Large intestine (tissue), 3 donors: ENCODE results near the gene FIZ1. TPM values are rescaled to one million over a fixed set of nuclear protein-coding genes. Genes with fewer than 3 reads are reported as not detected.
"Not testable (repeated sequence)": the region's sequence is repeated elsewhere in the genome, so short reads cannot be mapped to it uniquely, and the experiment has no call there.

Source experiments
- DNase-seq, 2 donors: peaks; one replicate each; pipeline versions ENCODE4 v3.0.0 to v3.0.0-alpha.2; 2013
- H3K27ac ChIP-seq: one replicate; pipeline ENCODE4 v1.5.1; 2013; ENCODE audit warnings: low read length
- H3K27me3 ChIP-seq: 2 replicates; pipeline ENCODE4 v1.6.1; 2013; ENCODE audit warnings: low read length; ENCODE audit not compliant: control insufficient read depth, insufficient read depth
- H3K36me3 ChIP-seq: 2 replicates; pipeline ENCODE4 v1.6.1; 2013; ENCODE audit warnings: low read length; ENCODE audit not compliant: control insufficient read depth, insufficient read depth
- H3K4me1 ChIP-seq: one replicate; pipeline ENCODE4 v1.6.1; 2013; ENCODE audit warnings: low read length; ENCODE audit not compliant: control insufficient read depth, insufficient read depth
- H3K4me3 ChIP-seq: one replicate; pipeline ENCODE4 v1.5.1; 2013; ENCODE audit warnings: low read length
- H3K9me3 ChIP-seq: one replicate; pipeline ENCODE4 v1.6.1; 2013; ENCODE audit warnings: mild to moderate bottlenecking, low read depth, low read length, moderate library complexity; ENCODE audit not compliant: control insufficient read depth
- WGBS: methylation state at CpG from one replicate; pipeline ENCODE4 v1.1.5; 2013; ENCODE audit warnings: low lambda C conversion rate; ENCODE audit not compliant: insufficient coverage; 5-methylcytosine and 5-hydroxymethylcytosine counted together
- polyA plus RNA-seq: library from polyadenylated mRNA; unstranded; fragments of 120-200 nt; gene quantifications from one replicate; pipeline ENCODE4 v1.2.1, GENCODE V29; 2013

FIZ1 gene
- polyA plus RNA-seq, 1 donor: 13.9 TPM

DNA sequence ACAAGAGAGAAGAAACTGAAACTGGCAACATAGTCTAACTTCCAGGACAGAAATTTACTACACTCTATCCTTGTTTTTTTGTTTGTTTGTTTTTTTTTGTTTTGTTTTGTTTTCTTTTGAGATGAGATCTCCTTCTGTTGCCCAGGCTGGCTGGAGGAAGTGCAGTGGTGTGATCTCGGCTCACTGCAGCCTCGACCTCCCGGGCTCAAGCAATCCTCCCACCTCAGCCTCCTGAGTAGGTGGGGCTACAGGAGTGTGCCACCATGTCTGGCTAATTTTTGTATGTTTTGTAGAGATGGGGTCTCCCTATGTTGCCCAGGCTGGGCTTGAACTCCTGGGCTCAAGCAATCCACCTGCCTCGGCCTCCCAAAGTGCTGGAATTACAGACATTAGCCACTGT, 17.0 kb downstream of the FIZ1 start:
- Histone ChIP-seq H3K4me1 (peaks cover 30% of the 10 kb centered on the region), H3K27ac (peak overlapping the region; percentile 30)
- not testable (repeated sequence) for H3K36me3 ChIP-seq, H3K27me3 ChIP-seq, DNase-seq, H3K4me3 ChIP-seq, H3K9me3 ChIP-seq
- WGBS: no CpG with 5 or more reads among the region's 4 CpGs

DNA sequence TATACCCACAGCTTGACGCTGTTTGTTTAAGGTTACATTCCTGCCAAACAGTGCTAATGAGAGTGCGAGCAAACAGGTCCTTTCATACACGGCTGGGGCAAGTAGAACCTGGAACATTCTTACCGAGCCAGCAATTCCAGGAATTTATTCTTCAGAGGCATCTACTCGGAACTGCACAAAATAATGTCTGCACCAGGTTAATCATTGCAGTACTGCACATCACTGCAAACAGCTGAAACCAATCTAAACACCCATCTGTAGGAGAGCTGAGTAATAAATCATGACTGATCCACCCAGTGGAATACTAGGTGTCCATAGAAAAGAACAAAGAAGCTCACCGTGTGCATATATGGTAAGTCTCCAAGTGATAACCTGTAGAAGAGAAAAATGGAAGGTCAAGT, 17.5 kb downstream of the FIZ1 start:
- WGBS: 0% methylated on average over 1 of the region's 6 CpGs
- Histone ChIP-seq H3K4me1 (peaks cover 26% of the 10 kb centered on the region), H3K27ac (peak overlapping the region; percentile 30), H3K27me3 (no peaks in the 10 kb centered on the region), H3K9me3 (no peaks in the 10 kb centered on the region), H3K4me3 (peak overlapping the region; percentile 97), H3K36me3 (peaks cover 10% of the 10 kb centered on the region)
- DNase-seq: peak in 1 of 2 donors; percentile 54

DNA sequence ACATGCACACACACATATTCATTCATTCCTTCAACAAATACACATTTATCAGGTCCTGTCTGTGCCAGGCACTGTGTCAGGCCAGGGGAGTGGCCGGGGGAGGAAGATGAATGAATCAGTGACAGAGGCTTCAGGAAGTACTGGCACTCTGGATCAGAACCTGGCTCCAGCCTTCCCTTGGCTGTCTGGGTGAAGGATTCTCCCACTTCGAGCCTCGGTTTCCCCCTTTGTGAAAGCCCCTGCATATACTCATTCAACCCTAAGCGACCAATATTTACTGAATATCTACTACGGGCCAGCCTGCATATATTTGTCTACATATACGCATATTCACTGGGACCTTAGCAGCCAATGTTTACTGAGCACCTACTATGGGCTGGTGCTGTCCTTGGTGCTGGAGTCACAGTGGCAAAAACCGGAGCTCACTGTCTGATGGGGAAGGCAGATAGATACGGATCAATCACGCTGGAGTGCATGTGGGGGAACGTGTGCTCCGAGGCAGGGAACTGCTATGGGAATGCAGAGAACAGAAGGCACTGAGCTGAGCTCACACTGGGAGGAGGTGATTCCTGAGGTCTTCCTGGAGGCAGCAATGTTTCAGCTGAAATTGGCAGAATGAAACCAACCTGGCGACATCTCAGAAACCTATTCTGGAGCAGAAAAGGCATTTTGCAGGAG, 18.0 kb downstream of the FIZ1 start:
- Histone ChIP-seq H3K4me1 (peaks cover 22% of the 10 kb centered on the region), H3K27ac (peak overlapping the region; percentile 62), H3K36me3 (peaks cover 12% of the 10 kb centered on the region), H3K4me3 (peak overlapping the region; percentile 97), H3K27me3 (no peaks in the 10 kb centered on the region), H3K9me3 (no peaks in the 10 kb centered on the region)
- DNase-seq: no peak
- no CpG with 5 or more reads among the region's 12 CpGs for WGBS

DNA sequence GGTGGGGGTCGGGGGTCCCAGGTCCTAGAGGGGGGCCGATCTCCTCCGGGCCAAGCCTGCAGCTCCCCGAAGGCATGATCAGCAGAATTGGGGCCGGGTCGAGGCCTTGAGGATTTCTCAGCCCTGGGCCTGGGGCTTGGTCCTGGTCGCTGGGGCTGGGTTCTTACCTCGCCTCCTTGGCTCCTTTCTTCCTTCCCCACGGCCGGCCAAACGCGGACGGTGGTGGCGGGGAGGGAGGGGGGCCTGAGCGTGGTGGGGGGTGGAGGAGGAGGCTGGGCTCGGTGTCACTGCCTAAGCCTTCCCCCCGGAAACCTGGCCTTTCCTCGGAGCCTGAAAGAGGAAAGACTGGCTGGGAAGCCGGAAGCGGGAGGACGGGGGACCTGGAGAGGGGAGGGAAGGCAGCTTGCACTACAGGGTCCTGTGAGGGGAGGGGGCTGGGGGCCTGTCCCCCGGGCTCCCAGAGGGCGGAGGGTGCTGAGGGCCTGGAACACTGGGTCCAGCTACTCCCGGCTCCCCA, 18.6 kb downstream of the FIZ1 start, which contains the start of gene ZNF579:
ZNF579 (minus strand) TSS at position 221 of the 517 bp plus-strand sequence. CDS start 1,209 bp downstream, outside the sequence.
- no CpG with 5 or more reads among the region's 24 CpGs for WGBS
- Histone ChIP-seq H3K4me3 (peak within 1 kb of the TSS; percentile 97), H3K36me3 (peaks cover 12% of the 10 kb centered on the region), H3K9me3 (no peaks in the 10 kb centered on the region), H3K27me3 (no peaks in the 10 kb centered on the region), H3K4me1 (peaks cover 18% of the 10 kb centered on the region), H3K27ac (peak within 1 kb of the TSS; percentile 81)
- peak; percentile 74 to 88 for DNase-seq

DNA sequence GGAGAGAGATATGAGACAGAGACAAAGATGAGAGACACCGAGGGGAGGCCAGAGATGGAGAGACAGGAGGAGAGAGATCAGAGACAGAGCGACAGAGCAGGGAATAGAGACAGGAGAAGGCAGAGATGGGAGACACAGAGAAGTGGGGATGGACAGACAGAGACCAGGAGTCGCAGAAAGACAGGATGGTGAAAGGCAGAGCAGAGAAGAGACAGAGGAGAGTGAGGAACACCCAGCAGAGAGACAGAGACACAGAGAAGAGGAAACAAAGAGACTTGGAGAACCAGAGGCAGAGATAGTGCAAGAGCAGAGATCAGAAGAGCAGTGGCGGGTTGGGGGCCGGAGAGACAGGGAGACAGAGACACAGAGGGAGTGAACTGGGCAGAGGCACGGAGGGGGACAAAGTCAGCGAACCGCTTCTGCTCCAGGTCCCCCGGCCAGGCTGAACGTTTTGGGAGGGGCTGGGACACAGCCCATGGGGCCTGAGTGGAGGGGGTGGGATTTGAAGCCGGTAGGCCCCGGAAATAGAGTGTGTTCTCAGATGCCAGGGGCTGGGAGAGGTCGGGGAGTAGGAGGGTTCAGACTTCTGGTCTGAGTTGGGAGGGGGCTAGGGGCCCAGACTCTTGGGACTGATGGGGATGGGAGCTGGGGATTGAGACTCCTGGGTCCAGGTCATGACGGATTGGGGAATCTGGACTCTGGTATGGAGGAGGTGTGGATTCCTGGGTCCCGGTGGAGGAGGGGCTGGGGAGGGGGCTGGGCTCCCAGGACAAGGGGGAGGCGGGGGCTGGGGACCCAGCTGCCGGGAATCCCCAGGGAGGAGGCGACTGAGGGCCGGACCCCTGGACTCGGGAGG, 19.3 kb downstream of the FIZ1 start:
- peak in 1 of 2 donors; percentile 46 for DNase-seq
- H3K27ac ChIP-seq: peak overlapping the region; percentile 81
- H3K27me3 ChIP-seq: no peaks in the 10 kb centered on the region
- H3K9me3 ChIP-seq: no peaks in the 10 kb centered on the region
- H3K4me1 ChIP-seq: peaks cover 16% of the 10 kb centered on the region
- peak overlapping the region; percentile 97 for H3K4me3 ChIP-seq
- H3K36me3 ChIP-seq: peaks cover 12% of the 10 kb centered on the region
- WGBS: 66% methylated on average over 3 of the region's 20 CpGs

DNA sequence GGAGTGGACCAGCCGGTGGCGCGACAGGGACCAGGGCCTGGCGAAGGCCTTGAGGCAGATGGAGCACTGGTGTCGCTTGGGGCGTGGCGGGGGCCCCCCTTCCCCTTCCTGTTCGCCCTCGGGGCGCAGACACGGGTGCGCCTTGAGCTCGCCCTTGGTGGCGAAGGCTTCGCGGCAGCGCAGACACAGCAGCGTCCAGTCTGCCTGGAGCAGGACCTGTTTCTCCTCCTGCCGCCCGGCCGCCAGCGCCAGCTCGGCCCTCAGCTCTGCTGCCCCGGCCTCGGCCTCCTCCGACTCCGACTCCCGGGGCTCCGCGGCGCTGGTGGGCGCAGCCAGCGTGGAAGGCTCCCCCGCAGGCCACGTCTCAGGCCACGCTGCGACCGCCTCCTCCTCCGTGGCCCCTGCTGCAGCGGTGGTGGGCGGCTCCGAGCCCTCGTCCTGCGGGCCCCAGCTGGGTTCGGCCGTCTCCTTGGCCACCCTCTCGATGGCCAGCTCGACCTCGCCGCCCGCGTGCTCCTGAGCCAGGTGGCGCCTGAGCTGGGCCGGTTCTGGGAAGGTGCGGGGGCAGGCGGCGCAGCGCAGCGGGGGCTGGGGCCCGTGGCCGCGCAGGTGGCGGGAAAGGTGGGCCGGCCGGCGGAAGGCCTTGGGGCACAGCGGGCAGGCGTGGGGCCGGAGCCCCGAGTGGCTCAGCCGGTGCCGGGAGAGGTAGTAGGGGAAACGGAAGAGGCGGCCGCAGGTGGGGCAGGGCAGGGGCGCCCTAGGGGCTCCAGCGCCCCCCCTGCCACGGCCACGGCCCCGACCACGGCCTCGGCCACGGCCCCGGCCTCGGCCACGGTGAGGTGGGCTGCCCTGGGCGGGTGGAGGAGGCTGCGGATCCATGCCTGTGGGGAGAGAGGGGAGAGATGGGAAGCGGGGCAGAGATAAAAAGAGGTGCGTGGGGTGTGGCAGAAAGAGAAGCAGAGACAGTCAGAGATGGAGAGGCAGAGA, 20.3 kb downstream of the FIZ1 start:
- Histone ChIP-seq H3K36me3 (peaks cover 12% of the 10 kb centered on the region), H3K4me1 (peaks cover 16% of the 10 kb centered on the region), H3K27ac (no peak overlapping the region), H3K27me3 (no peaks in the 10 kb centered on the region), H3K9me3 (no peaks in the 10 kb centered on the region), H3K4me3 (peak overlapping the region; percentile 97)
- no peak for DNase-seq
- WGBS: 88% methylated on average over 8 of the region's 90 CpGs

DNA sequence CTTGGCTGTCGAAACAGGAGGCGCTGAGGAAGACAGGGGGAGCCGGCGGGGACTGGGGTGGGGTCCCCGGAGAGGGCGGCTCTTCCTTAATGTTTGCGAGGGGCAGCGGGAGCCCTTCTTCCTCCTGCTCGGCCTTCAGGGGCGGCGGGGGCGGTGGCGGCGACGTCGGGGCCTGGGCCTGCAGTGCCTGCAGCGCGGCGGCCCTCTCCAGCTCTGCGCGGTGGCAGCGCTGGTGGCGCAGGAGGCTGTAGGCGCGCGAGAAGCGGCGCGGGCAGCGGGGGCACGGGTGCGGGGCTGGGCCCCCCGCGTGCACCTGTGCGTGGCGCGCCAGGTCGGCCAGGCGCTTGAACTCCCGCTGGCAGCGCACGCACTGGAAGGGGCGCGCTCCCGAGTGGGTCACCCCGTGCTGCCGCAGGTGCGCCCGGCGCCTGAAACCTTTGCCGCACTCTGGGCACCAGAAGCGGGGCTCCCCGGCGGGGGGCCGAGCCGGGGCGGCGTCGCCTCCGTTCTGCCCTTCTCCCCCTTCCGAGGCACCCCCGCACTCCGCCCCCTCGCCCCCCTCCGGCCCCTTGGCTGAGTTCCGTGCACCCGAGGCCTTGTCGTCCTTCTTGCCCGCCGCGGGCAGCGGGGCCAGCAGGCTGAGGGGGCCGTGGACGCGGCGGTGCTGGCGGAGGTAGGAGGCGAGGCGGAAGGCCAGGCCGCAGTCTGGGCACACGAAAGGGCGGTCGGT, 21.1 kb downstream of the FIZ1 start:
- DNase-seq: no peak
- peaks cover 12% of the 10 kb centered on the region for H3K36me3 ChIP-seq
- no CpG with 5 or more reads among the region's 83 CpGs for WGBS

DNA sequence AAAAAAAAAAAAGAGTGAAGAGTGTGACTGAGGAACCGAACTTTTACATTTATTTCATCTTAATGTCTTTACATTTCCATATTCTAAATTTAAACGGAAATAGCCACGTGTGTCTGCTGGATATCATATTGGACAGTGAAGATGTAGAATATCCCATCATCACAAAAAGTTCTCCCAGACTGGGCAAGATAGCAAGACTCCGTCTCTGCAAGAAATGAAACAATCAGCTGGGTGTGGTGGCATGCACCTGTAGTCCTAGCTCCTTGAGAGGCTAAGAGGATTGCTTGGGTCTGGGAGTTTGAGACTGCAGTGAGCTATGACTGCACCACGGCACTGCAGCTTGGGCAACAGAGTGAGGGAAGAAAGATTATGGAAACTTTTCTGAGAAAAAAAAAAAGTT, 22.6 kb downstream of the FIZ1 start:
- H3K36me3 ChIP-seq: peaks cover 12% of the 10 kb centered on the region
- no peak overlapping the region for H3K27ac ChIP-seq
- H3K27me3 ChIP-seq: no peaks in the 10 kb centered on the region
- DNase-seq: no peak
- no peaks in the 10 kb centered on the region for H3K9me3 ChIP-seq
- WGBS: 80% methylated on average over 1 of the region's 5 CpGs
- H3K4me3 ChIP-seq: no peak overlapping the region
- peaks cover 11% of the 10 kb centered on the region for H3K4me1 ChIP-seq

More for the DNA sequence above, 21.1 kb downstream of the FIZ1 start:
- H3K27ac ChIP-seq: no peak overlapping the region
- peaks cover 16% of the 10 kb centered on the region for H3K4me1 ChIP-seq
- no peak overlapping the region for H3K4me3 ChIP-seq
- H3K9me3 ChIP-seq: no peaks in the 10 kb centered on the region
- H3K27me3 ChIP-seq: no peaks in the 10 kb centered on the region

DNA sequence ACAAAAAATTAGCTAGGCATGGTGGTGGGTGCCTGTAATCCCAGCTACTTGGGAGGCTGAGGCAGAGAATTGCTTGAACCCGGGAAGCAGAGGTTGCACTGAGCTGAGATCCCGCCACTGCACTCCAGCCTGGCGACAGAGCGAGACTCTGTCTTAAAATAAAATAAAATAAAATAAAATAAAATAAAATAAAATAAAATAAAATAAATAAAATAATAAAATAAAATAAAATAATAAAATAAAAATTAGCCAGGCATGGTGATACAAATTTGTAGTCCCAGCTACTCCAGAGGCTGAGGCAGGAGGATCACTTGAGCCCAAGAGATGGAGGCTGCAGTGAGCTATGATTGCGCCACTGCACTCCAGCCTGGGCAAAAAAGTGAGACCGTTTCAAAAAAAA, 25.4 kb downstream of the FIZ1 start:
- no CpG with 5 or more reads among the region's 6 CpGs for WGBS
- H3K27ac ChIP-seq, H3K9me3 ChIP-seq: not testable (repeated sequence)

More for the DNA sequence above, 25.4 kb downstream of the FIZ1 start:
- H3K27me3 ChIP-seq, H3K4me3 ChIP-seq, DNase-seq, H3K4me1 ChIP-seq: not testable (repeated sequence)
- H3K36me3 ChIP-seq: peaks cover 12% of the 10 kb centered on the region
